ENCODE results near the gene L3MBTL4.

Gene L3MBTL4

GRCh38 chr18:6107794-6108193 is 306.9 kb downstream of the L3MBTL4 start:
- ATAC-seq: no peak
- TF ChIP-seq TSHZ2 (CRISPR knock-in tag; IDR thresholded peaks at IDR 0.05) (no peak), GLIS3 (CRISPR knock-in tag; IDR thresholded peaks at IDR 0.05) (no peak), PPARA (CRISPR knock-in tag; IDR thresholded peaks at IDR 0.05; ENCODE audit: borderline replicate concordance) (no peak), ZNF8 (CRISPR knock-in tag; IDR thresholded peaks at IDR 0.05) (no peak), ZNF70 (CRISPR knock-in tag; IDR thresholded peaks at IDR 0.05) (no peak)

GRCh38 chr18:6106091-6106685 is 308.5 kb downstream of the L3MBTL4 start:
- TF ChIP-seq ISL1 (CRISPR knock-in tag; IDR thresholded peaks at IDR 0.05) (peak; percentile 49), POU6F1 (CRISPR knock-in tag; IDR thresholded peaks at IDR 0.05; ENCODE audit: borderline replicate concordance, low read depth) (no peak)
- ATAC-seq: no peak

- no peak for ATAC-seq
- no peak for TF ChIP-seq GLIS3 (CRISPR knock-in tag; IDR thresholded peaks at IDR 0.05)
- TF ChIP-seq CSRNP3 (CRISPR knock-in tag; IDR thresholded peaks at IDR 0.05): no peak
- TF ChIP-seq SNAI2 (CRISPR knock-in tag; IDR thresholded peaks at IDR 0.05): no peak
- no peak for TF ChIP-seq PPARA (CRISPR knock-in tag; IDR thresholded peaks at IDR 0.05; ENCODE audit: borderline replicate concordance)
- TF ChIP-seq POU6F1 (CRISPR knock-in tag; IDR thresholded peaks at IDR 0.05; ENCODE audit: borderline replicate concordance, low read depth): no peak
- TF ChIP-seq TSHZ2 (CRISPR knock-in tag; IDR thresholded peaks at IDR 0.05): no peak
- no peak for TF ChIP-seq OSR1 (CRISPR knock-in tag; IDR thresholded peaks at IDR 0.05)
- TF ChIP-seq ZNF565 (CRISPR knock-in tag; conservative IDR thresholded peaks at IDR 0.05; ENCODE audit: low read depth): no peak
- TF ChIP-seq TCF4 (CRISPR knock-in tag; IDR thresholded peaks at IDR 0.05; ENCODE audit: borderline replicate concordance): no peak
- no peak for TF ChIP-seq ZNF70 (CRISPR knock-in tag; IDR thresholded peaks at IDR 0.05)
- TF ChIP-seq ZFP30 (CRISPR knock-in tag; IDR thresholded peaks at IDR 0.05): no peak
- TF ChIP-seq BACH2 (CRISPR knock-in tag; IDR thresholded peaks at IDR 0.05; ENCODE audit: borderline replicate concordance): no peak
- TF ChIP-seq CSDC2 (CRISPR knock-in tag; IDR thresholded peaks at IDR 0.05): no peak
These were observed 311.0 kb downstream of the L3MBTL4 start for GRCh38 chr18:6103741-6104140.

GRCh38 chr18:6096730-6097129 is 318.0 kb downstream of the L3MBTL4 start:
- ATAC-seq: no peak
- TF ChIP-seq ZC3H10 (CRISPR knock-in tag; IDR thresholded peaks at IDR 0.05) (no peak), TCF4 (CRISPR knock-in tag; IDR thresholded peaks at IDR 0.05; ENCODE audit: borderline replicate concordance) (no peak), GLIS3 (CRISPR knock-in tag; IDR thresholded peaks at IDR 0.05) (no peak), PATZ1 (CRISPR knock-in tag; IDR thresholded peaks at IDR 0.05; ENCODE audit: borderline replicate concordance) (no peak), BACH2 (CRISPR knock-in tag; IDR thresholded peaks at IDR 0.05; ENCODE audit: borderline replicate concordance) (no peak), ZNF565 (CRISPR knock-in tag; conservative IDR thresholded peaks at IDR 0.05; ENCODE audit: low read depth) (no peak), TSHZ2 (CRISPR knock-in tag; IDR thresholded peaks at IDR 0.05) (no peak), OSR1 (CRISPR knock-in tag; IDR thresholded peaks at IDR 0.05) (no peak), ZNF8 (CRISPR knock-in tag; IDR thresholded peaks at IDR 0.05) (no peak), SNAI2 (CRISPR knock-in tag; IDR thresholded peaks at IDR 0.05) (no peak), ZNF70 (CRISPR knock-in tag; IDR thresholded peaks at IDR 0.05) (no peak)
